GM12891 (cell line): ENCODE results near the gene OAF.

Experiments
- POLR2A ChIP-seq: IDR thresholded peaks from 2 replicates; pipeline ENCODE4 v1.6.1; 2011; ENCODE audit warnings: low read depth, low read length, control low read depth
- POLR2AphosphoS5 ChIP-seq: IDR thresholded peaks from 2 replicates; pipeline ENCODE4 v1.6.1; 2011; ENCODE audit warnings: low read depth, low read length, control low read depth
- POU2F2 ChIP-seq: IDR thresholded peaks from 2 replicates; pipeline ENCODE4 v1.6.1; 2011; ENCODE audit warnings: low read depth, mild to moderate bottlenecking, control low read depth, low read length, moderate library complexity
- SPI1 ChIP-seq: IDR thresholded peaks from 2 replicates; pipeline ENCODE4 v1.6.1; 2011; ENCODE audit warnings: low read depth, low read length, control low read depth
- TAF1 ChIP-seq: IDR thresholded peaks from 2 replicates; pipeline ENCODE4 v1.6.1; 2011; ENCODE audit warnings: low read depth, low read length, control low read depth

GRCh38 chr11:120198787-120199469, 11.9 kb upstream of the OAF start:
- TF ChIP-seq POLR2A: no peak
- no peak for TF ChIP-seq TAF1
- TF ChIP-seq POLR2AphosphoS5: no peak
- TF ChIP-seq SPI1: no peak
- TF ChIP-seq POU2F2: no peak
